BJ (cell line): ENCODE data around the gene ZCCHC2. TPM values are rescaled to one million over a fixed set of nuclear protein-coding genes. Genes with fewer than 3 reads are reported as not detected.

Experiments
- CTCF ChIA-PET: fragments of 350-600 bp; formaldehyde crosslinking; extraction: SDS; loops from one replicate; lab custom pipeline; 2021; ENCODE audit warnings: antibody characterized with exemption, inconsistent platforms; lab: Yijun Ruan, JAX
- POLR2A ChIA-PET: fragments of 300-600 bp; sonication (Branson Sonifier 250); formaldehyde crosslinking; extraction: SDS; loops from one replicate; lab custom pipeline; 2021; ENCODE audit warnings: antibody characterized with exemption; lab: Charles Lee
- DNase-seq: peaks from one replicate; pipeline ENCODE4 v3.0.0-alpha.2; 2011; ENCODE audit warnings: low read depth
- H3K27me3 ChIP-seq: 2 replicates; pipeline ENCODE4 v1.6.0; 2011; ENCODE audit warnings: low read length; ENCODE audit not compliant: control insufficient read depth, insufficient read depth
- H3K36me3 ChIP-seq: 2 replicates; pipeline ENCODE4 v1.5.1; 2011; ENCODE audit warnings: low read length; ENCODE audit not compliant: control insufficient read depth, insufficient read depth
- H3K4me3 ChIP-seq: 2 replicates; pipeline ENCODE4 v1.5.1; 2011; ENCODE audit warnings: low read depth, mild to moderate bottlenecking, control low read depth, low read length
- CTCF ChIP-seq: IDR thresholded peaks from 2 replicates; pipeline ENCODE4 v1.5.1; 2011; ENCODE audit warnings: low read depth, mild to moderate bottlenecking, control low read depth, inconsistent platforms, low read length, moderate library complexity; ENCODE audit not compliant: insufficient read depth
- polyA plus RNA-seq: library from polyadenylated mRNA; depleted of rRNA; stranded (reverse); fragments of >200 nt; gene quantifications from 2 replicates; pipeline ENCODE4 v1.2.3, GENCODE V29; 2011

ZCCHC2 gene
- polyA plus RNA-seq, 1 experiment, result 5.8 TPM

- ChIA-PET CTCF (interaction anchor here (0.9 to 6.9 kb wide), 8 partner anchors 23 to 394 kb away, joined by 3 to 131 read pairs (median 8); no protein-coding TSS in a partner anchor), POLR2A (no interaction called here)
- DNase-seq, result no peak
- TF ChIP-seq CTCF, result no peak
- no peak overlapping the region for H3K4me3 ChIP-seq
- no peaks in the 10 kb centered on the region for H3K36me3 ChIP-seq
- H3K27me3 ChIP-seq, result 0 out of 2 replicates have a peak, but pooled peaks cover 2% of the 10 kb centered on the region
These were observed 64.9 kb downstream of the ZCCHC2 start for GRCh38 chr18:62587689-62588088.

- no peak for TF ChIP-seq CTCF
- ChIA-PET POLR2A (no interaction called here), CTCF (interaction anchor here (0.9 to 6.9 kb wide), 5 partner anchors 19 to 394 kb away, joined by 3 to 131 read pairs (median 9); no protein-coding TSS in a partner anchor)
- no peak for DNase-seq
- Histone ChIP-seq H3K4me3 (no peak overlapping the region), H3K36me3 (no peaks in the 10 kb centered on the region), H3K27me3 (0 out of 2 replicates have a peak, but pooled peaks cover 2% of the 10 kb centered on the region)
These were observed 65.4 kb downstream of the ZCCHC2 start for GRCh38 chr18:62588217-62588616.

GRCh38 chr18:62590799-62591590 is 68.2 kb downstream of the ZCCHC2 start:
- no peak for TF ChIP-seq CTCF
- Histone ChIP-seq H3K36me3 (no peaks in the 10 kb centered on the region), H3K4me3 (no peak overlapping the region), H3K27me3 (0 out of 2 replicates have a peak, but pooled peaks cover 5% of the 10 kb centered on the region)
- POLR2A ChIA-PET, result no interaction called here
- CTCF ChIA-PET, result interaction anchor here (0.6 to 1.6 kb wide), 3 partner anchors 126 to 392 kb away, joined by 3 to 9 read pairs (median 3); no protein-coding TSS in a partner anchor
- no peak for DNase-seq

GRCh38 chr18:62596145-62597005 is 73.5 kb downstream of the ZCCHC2 start:
- no peaks in the 10 kb centered on the region for H3K36me3 ChIP-seq
- ChIA-PET CTCF (interaction anchor here (3.7 kb wide), 1 partner anchor 11 kb away, joined by 18 read pairs; no protein-coding TSS in a partner anchor), POLR2A (no interaction called here)
- DNase-seq, result no peak
- peaks cover 14% of the 10 kb centered on the region for H3K27me3 ChIP-seq
- H3K4me3 ChIP-seq, result peak overlapping the region; percentile 25
- no peak for TF ChIP-seq CTCF
